ENCODE measurements around the gene THSD4. TPM values are rescaled to one million over a fixed set of nuclear protein-coding genes. Genes with fewer than 3 reads are reported as not detected.

The THSD4 gene
- polyA plus RNA-seq, 1 donor (not counting 4 experiments of a cell fraction or from before 2014, with no cell fraction given), result 24.5 TPM

DNA sequence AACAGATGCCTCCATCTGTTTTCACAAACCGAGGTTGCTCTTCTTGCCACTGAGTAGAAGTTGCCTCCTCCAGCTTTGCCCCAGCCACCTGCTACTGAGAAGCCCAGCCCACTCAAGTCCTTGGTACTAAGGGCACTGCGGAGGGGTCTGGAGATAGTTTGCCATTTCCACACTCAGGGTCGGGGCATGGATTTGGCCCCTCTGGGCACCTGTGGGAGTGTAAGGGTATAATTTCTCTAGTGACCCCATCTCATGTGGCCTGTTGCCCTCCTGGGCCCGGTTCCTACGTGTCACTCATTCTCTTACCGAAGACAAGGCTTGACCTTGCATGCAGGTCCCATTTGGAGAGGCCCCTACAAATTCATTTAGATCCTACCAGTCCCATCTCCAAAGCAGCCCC is 79.0 kb downstream of the THSD4 start:
- Histone ChIP-seq H3K4me3 (ENCODE audit: control insufficient read depth in 2 of 3, extremely low read depth in 1 of 3, insufficient read depth in 2 of 3, low read depth in 1 of 3, low read length in 3 of 3) (no peak overlapping the region), H3K9me3 (ENCODE audit: control insufficient read depth, low read depth, low read length) (no peaks in the 10 kb centered on the region), H4K20me1 (ENCODE audit: control insufficient read depth, extremely low read depth, insufficient read depth, low read length) (no peaks in the 10 kb centered on the region), H3K4me2 (ENCODE audit: control insufficient read depth, extremely low read depth, insufficient read depth, low read depth, low read length) (no peak overlapping the region), H3K9me1 (ENCODE audit: control insufficient read depth, extremely low read depth, insufficient read depth, low read length) (no peaks in the 10 kb centered on the region), H3K79me2 (ENCODE audit: control insufficient read depth, insufficient read depth, low read length) (peaks cover 37% of the 10 kb centered on the region), H3K36me3 (ENCODE audit: control insufficient read depth in 2 of 2, extremely low read depth in 1 of 2, insufficient read depth in 2 of 2, low read length in 2 of 2) (peaks cover 14 to 22% of the 10 kb centered on the region in 2 experiments), H2AFZ (ENCODE audit: control insufficient read depth, low read length) (no peak overlapping the region), H3K27me3 (ENCODE audit: control insufficient read depth, extremely low read depth, insufficient read depth, low read length) (no peaks in the 10 kb centered on the region), H3K4me1 (ENCODE audit: control insufficient read depth, extremely low read depth, insufficient read depth, low read length) (no peaks in the 10 kb centered on the region), H3K9ac (ENCODE audit: control insufficient read depth, extremely low read depth, insufficient read depth, low read length) (no peak overlapping the region), H3K27ac (ENCODE audit: control insufficient read depth, insufficient read depth, low read length) (no peak overlapping the region)
- DNase-seq (ENCODE audit: low read depth, low spot score), result no peak
- FAIRE-seq, result no peak
- TF ChIP-seq, protein P1, sequence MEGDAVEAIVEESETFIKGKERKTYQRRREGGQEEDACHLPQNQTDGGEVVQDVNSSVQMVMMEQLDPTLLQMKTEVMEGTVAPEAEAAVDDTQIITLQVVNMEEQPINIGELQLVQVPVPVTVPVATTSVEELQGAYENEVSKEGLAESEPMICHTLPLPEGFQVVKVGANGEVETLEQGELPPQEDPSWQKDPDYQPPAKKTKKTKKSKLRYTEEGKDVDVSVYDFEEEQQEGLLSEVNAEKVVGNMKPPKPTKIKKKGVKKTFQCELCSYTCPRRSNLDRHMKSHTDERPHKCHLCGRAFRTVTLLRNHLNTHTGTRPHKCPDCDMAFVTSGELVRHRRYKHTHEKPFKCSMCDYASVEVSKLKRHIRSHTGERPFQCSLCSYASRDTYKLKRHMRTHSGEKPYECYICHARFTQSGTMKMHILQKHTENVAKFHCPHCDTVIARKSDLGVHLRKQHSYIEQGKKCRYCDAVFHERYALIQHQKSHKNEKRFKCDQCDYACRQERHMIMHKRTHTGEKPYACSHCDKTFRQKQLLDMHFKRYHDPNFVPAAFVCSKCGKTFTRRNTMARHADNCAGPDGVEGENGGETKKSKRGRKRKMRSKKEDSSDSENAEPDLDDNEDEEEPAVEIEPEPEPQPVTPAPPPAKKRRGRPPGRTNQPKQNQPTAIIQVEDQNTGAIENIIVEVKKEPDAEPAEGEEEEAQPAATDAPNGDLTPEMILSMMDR (optimal IDR thresholded peaks at IDR 0.05 in 1 of 3, IDR thresholded peaks at IDR 0.05 in 1 of 3, conservative IDR thresholded peaks at IDR 0.05 in 1 of 3; ENCODE audit: extremely low read depth in 1 of 3, insufficient read depth in 2 of 3, low read length in 3 of 3), result no peak
- TF ChIP-seq EZH2 (IDR thresholded peaks at IDR 0.05; ENCODE audit: low read length), result no peak
- dilution Hi-C loops (cut with MboI; ENCODE audit: extremely low pct_ligation_motif_present, low sequenced_read_pairs), result no loop called here

GRCh38 chr15:71195242-71195641 is 80.0 kb downstream of the THSD4 start:
- peaks cover 14 to 19% of the 10 kb centered on the region in 2 experiments for H3K36me3 ChIP-seq (ENCODE audit: control insufficient read depth in 2 of 2, extremely low read depth in 1 of 2, insufficient read depth in 2 of 2, low read length in 2 of 2)
- dilution Hi-C loops (cut with MboI; ENCODE audit: extremely low pct_ligation_motif_present, low sequenced_read_pairs), result no loop called here

More at GRCh38 chr15:71195242-71195641, 80.0 kb downstream of the THSD4 start:
- Histone ChIP-seq H3K27ac (ENCODE audit: control insufficient read depth, insufficient read depth, low read length) (no peak overlapping the region), H4K20me1 (ENCODE audit: control insufficient read depth, extremely low read depth, insufficient read depth, low read length) (no peaks in the 10 kb centered on the region), H2AFZ (ENCODE audit: control insufficient read depth, low read length) (no peak overlapping the region), H3K9me1 (ENCODE audit: control insufficient read depth, extremely low read depth, insufficient read depth, low read length) (peaks cover 3% of the 10 kb centered on the region), H3K9ac (ENCODE audit: control insufficient read depth, extremely low read depth, insufficient read depth, low read length) (no peak overlapping the region), H3K4me1 (ENCODE audit: control insufficient read depth, extremely low read depth, insufficient read depth, low read length) (no peaks in the 10 kb centered on the region), H3K4me3 (ENCODE audit: control insufficient read depth in 2 of 3, extremely low read depth in 1 of 3, insufficient read depth in 2 of 3, low read depth in 1 of 3, low read length in 3 of 3) (no peak overlapping the region), H3K4me2 (ENCODE audit: control insufficient read depth, extremely low read depth, insufficient read depth, low read depth, low read length) (no peak overlapping the region), H3K79me2 (ENCODE audit: control insufficient read depth, insufficient read depth, low read length) (peaks cover 45% of the 10 kb centered on the region), H3K27me3 (ENCODE audit: control insufficient read depth, extremely low read depth, insufficient read depth, low read length) (no peaks in the 10 kb centered on the region), H3K9me3 (ENCODE audit: control insufficient read depth, low read depth, low read length) (no peaks in the 10 kb centered on the region)
- FAIRE-seq (no peak), DNase-seq (ENCODE audit: low read depth, low spot score) (no peak)
- TF ChIP-seq EZH2 (IDR thresholded peaks at IDR 0.05; ENCODE audit: low read length), result no peak
- TF ChIP-seq, protein P1 (optimal IDR thresholded peaks at IDR 0.05 in 1 of 3, IDR thresholded peaks at IDR 0.05 in 1 of 3, conservative IDR thresholded peaks at IDR 0.05 in 1 of 3; ENCODE audit: extremely low read depth in 1 of 3, insufficient read depth in 2 of 3, low read length in 3 of 3), result peak in 2 of 3 experiments; percentile 11 to 30
